ENCODE results near the gene SPIN2A.

- TF ChIP-seq, protein P1, sequence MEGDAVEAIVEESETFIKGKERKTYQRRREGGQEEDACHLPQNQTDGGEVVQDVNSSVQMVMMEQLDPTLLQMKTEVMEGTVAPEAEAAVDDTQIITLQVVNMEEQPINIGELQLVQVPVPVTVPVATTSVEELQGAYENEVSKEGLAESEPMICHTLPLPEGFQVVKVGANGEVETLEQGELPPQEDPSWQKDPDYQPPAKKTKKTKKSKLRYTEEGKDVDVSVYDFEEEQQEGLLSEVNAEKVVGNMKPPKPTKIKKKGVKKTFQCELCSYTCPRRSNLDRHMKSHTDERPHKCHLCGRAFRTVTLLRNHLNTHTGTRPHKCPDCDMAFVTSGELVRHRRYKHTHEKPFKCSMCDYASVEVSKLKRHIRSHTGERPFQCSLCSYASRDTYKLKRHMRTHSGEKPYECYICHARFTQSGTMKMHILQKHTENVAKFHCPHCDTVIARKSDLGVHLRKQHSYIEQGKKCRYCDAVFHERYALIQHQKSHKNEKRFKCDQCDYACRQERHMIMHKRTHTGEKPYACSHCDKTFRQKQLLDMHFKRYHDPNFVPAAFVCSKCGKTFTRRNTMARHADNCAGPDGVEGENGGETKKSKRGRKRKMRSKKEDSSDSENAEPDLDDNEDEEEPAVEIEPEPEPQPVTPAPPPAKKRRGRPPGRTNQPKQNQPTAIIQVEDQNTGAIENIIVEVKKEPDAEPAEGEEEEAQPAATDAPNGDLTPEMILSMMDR (IDR thresholded peaks at IDR 0.05): no peak
- TF ChIP-seq POLR2A (IDR thresholded peaks at IDR 0.05): no peak
Observed at GRCh38 chrX:57177070-57177469, 39.9 kb upstream of the SPIN2A start.
